HG02938 (cell line): ENCODE results near the gene COX7A2.
A peak's percentile ranks its signal among the peaks of the same experiment; 100 is the strongest.

ENCODE experiments used
- ATAC-seq: cut with Tn5 transposase; IDR thresholded peaks from one replicate; pipeline ENCODE4 v1.9.1; 2021; ENCODE audit warnings: mild to moderate bottlenecking, moderate library complexity; ENCODE audit not compliant: unreplicated experiment

The COX7A2 gene

DNA sequence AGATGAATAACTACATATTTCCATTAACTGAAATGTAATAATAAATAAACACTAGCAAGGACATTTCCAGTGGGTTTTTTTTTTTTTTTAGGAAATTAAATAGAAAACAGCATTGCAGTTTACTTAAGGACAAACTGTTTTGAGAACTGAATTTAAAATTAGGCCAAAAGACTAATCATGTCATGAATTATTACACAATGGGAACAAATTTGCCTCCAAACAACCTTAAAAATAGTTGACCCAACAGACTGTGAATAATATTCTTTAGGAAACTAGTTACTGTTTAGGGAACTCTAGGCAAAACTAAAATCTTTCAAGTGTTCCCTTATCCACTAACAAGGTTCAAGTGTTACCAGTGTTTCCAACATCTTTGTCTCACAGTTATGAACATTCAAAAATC, 21.3 kb downstream of the COX7A2 start:
- no peak for ATAC-seq

DNA sequence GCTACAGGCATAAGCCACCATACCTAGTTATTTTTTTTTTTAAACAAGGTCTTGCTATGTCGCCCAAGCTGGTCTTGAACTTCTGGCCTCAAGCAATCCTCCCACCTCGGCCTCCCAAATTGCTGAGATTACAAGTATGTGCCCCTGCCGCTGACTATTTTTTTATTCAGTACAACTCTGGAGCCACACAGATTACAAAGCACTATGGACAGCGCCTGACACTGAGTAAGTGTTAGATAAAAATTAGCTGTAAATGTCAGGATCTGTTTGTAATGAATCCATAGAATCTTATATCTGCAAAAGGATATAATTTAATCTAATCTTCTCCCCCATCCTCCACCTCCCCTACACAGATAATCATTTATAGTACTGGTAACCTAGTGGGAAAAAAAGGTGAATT, 22.5 kb downstream of the COX7A2 start:
- no peak for ATAC-seq

DNA sequence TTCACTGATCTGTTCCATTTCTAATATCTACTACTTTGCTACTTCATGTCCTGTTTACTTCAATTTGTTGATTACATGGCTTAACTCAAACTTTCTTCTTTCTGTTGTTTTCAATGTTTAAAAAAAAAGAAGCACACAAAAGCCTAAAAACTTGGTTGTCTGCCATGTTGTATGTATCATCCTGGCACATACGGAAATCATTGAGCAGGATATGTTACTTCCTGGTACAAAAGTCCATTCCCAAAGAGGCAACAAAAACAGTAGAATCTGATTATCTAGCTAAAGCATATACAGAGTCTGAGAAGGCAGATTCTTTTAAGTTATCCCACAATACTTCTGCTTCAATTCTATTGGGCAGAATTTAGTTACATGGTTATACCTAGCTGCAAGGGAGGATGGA, 23.2 kb downstream of the COX7A2 start:
- no peak for ATAC-seq

DNA sequence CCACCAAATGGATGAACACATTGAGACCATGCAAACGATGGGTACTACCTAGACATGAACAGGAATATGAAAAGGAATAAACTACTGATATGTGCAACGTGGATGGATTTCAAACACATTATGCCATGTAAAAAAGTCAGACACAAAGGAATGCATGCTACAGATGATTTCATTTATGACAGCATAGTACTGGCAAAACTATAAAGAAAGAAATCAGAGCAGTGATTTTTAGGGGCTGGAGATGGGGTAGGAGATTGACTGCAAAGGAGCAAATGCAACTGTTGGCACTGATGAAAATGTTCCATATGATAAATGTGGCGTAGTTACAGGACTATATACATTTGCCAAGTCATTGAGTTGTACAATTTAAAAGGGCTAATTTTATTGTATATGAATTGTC, 24.3 kb downstream of the COX7A2 start:
- ATAC-seq = no peak

DNA sequence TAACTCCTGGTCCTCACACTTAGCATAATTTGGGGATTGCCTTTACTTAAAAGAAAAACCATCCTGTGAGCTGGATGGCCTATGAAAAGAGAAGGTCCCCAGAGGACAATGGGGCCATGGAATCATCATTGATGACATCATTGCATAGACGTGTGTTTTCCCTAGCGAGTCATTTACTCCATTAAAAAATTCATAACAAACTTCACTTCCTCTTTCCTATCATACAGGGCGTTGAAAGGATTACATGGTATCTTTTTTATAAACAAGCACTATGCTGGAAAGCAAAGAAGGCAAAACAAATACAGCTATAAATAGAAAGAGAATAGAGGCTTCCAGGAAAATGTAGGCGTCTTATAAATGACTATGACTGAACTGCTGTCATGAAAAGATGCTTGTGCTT, 26.4 kb downstream of the COX7A2 start:
- ATAC-seq = no peak

DNA sequence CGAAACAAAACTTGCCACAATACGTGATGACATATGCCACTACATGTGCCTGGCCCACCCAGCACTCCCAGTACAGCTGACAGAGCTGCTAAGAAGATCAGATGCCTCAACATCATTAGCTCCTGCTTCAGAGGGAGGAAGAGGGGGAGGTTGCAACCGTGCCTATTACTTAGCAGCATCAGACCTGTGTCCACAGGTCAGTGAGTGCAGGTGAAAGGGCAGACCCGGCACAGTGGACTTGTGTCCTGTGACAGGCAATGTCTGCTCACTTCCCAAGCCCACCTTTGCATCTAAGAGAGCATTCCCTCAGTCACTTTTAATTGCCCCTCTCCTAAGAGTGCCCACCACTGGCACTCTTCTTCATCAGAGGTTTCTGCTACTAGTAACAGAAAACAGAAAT, 28.3 kb downstream of the COX7A2 start:
- ATAC-seq = no peak

DNA sequence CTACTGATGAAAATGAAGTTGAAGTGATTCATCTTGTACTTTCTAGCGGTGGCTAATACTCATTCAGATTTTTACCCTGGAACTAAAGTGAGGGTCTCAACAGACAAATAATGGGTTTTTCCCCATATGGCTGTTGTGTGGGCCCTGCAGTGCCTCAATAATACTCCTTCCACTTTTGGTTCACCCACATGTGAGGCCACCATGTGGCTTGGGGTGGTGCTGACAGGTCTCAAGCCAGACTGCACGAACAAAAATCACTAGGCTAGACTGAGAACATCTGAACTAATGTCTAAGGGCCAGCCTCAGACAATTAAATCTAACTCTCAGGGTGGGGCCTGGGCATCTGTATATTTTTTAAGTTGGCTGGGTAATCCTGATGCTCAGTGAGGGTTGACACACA, 29.9 kb downstream of the COX7A2 start:
- ATAC-seq = no peak

DNA sequence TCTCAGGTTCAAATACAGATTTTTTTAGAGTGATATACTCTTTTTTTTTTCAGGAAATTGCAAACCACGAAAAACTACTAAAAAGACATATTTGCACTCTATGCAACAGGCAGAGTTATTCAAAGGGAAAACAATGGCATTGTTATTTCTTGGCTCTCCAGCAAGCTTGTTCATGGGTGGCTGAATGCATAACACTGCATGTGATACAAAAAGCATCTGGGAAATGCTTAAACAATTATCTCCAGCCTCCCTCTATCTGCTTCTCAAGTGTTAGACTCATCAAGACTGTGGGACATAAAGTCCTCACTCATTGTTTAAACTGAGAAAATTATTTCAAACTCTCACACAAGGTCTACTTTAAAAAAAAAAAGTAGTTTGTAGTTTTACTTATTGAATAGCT, 30.5 kb downstream of the COX7A2 start:
- no peak for ATAC-seq

DNA sequence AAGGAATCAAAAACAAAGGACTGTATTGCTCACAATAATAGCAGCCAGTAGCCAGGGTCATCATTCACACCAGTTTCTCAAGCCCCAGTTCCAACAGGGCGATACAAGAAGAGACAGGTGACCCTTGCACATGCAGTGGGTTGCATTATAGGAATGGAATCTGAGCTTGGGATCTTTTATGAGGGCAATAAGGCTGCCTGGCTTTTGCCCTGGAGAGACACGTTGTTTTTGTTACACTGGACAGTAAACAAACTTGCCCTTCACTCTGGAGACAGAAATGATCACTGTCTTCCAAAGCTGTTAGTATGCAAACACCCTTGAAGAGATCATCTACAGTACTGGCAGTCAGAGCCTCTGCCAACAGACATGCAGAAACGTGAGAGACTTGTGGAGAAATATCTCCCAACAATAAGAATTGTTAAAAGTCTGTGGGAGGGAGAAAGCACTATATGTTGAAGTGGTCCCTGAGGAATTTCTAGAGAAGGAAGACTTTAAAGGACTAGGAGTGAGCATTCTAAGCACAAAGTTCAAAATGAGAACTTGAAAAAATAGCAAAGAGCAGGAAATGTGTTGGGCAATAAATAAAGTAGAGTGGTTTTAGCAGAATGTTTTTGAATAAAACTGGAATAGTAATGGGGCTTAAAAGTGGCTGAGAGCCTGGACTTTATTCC, 31.5 kb downstream of the COX7A2 start:
- ATAC-seq = no peak

DNA sequence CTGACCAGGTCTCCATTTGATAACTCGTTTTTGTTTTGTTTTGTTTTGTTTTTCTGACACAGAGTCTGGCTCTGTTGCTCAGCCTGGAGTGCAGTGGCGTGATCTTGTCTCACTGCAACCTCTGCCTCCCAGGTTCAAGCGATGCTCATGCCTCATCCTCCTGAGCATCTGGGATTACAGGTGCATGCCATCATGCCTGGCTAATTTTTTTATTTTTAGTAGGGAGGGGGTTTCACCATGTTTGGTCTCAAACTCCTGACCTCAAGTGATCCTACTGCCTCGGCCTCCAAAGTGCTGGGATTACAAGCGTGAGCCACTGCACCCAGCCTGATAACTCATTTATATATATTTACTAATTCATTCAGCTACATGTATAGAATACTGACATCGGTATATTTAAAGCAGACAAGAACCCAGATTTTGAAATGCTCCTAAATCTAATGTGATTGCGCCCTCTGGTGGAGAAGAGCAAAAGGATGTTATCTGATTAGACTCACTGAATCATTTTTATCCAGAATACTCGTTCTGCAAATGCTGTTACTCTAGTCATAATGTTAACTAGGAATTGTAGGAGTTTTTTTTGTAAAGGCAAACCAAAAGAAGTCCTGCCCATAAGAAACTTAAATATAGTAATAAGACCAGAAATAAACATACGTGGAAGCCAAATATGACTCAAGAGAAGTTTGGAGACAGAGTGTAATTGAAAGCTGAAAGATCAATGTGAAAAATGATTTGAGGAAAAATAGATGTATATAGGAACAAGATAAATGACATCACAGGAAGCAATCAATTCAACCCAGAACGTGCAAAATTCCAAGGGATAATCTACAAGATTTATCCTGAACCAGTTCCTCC, 32.5 kb downstream of the COX7A2 start:
- no peak for ATAC-seq

DNA sequence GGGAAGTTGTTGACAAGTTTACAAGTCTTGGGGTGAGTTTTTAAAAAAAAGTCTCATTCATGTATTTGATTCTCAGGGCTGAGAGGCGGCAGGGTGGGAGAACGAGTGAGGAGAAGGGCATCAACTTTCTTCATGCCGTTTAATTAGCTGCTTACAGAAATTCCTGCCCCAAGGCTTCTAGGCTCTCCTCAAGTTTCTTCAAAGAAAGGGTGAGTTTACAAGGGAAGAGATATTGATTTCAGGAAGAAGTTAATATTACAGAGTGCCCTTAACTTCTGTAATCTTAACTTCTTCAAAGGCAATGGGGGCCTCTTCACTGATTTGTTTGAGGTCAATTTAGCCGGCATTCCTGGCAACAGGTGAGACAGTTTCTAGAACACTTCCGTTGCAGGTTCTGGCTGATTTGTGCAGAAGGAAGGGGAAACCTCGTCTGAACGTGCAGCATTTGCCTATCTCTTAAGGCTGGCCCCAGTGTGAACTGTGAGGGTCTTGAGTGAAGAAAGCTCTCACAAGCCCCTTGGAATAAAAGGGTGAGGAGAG, 34.3 kb downstream of the COX7A2 start:
- ATAC-seq = no peak

DNA sequence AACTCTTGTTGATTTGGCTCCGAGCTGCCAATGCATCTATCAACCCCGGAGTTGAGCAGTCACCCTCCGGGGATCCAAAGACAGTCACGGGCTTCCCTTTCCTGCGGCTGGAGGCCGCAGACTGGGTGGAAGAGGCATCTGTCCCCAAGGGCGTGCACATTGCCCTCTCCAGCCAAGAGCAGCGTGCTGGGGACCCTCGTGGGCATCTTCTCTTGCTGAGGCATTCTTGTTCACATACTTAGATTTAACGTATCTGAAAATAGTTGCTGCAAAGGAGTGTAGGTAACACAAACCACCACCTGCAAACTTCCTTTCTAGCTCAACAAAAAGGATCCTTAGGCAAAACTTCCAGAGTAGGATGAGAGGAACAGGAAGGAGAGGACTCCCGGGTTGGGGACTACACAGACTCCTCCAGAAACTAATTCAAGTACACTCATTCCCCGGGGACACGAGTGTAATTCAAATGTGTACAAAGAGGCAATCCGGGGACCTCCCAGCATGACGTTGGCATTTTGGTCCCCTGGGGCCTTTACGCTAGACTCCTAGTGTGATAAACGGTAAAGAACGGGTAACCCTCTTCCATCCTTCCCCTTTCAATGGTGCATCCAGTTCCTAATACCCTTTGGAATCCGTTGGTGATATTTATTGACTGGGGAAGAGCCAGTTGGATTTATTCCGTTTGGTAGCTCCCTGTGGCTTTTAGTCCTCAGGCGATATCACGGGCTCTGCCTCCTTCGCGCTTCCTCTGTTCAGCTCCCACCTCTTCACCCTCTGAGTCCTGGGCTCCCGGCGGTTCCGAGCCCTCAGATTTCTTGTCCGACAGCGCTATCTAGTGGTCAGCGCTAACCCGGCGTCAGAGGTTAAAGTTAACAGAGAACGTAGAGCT, 35.1 kb downstream of the COX7A2 start:
- ATAC-seq = peak; percentile 69

DNA sequence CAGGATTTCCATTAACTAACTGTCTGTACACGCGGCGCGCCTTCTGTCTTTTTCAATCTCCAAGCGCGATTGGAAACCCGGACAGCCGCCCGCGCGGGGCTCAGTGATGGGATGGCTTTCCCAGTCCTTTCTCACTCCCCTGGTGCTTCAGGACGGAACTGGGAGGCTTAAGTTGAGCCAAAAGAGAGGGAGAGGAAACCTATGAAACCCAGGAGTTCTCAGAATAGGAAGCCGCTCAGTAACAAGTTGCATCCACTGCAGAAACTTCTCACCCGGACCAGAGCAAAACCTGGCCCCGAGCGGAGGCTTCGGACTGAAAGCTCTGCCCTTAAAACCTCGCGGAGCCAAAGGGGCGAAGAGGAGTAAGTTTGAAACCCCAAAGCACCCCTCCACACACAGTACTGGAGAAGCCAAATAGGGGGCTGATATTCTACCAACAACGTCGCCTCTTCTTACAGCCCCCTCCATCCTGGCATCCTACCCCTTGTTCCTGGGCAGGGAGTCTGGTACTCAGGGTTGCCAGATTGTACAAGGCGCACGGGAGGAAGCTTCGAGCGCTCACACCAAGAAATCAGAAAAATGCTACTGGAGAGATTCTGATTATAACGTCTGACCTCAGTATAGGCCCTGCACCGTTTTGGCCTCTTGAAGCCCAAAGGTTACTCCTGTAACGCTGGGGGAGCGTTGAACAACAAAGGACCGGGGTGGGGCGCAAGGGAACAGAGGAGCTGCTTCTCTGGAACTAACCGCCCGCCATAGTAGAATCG, 36.8 kb downstream of the COX7A2 start:
- ATAC-seq = no peak

DNA sequence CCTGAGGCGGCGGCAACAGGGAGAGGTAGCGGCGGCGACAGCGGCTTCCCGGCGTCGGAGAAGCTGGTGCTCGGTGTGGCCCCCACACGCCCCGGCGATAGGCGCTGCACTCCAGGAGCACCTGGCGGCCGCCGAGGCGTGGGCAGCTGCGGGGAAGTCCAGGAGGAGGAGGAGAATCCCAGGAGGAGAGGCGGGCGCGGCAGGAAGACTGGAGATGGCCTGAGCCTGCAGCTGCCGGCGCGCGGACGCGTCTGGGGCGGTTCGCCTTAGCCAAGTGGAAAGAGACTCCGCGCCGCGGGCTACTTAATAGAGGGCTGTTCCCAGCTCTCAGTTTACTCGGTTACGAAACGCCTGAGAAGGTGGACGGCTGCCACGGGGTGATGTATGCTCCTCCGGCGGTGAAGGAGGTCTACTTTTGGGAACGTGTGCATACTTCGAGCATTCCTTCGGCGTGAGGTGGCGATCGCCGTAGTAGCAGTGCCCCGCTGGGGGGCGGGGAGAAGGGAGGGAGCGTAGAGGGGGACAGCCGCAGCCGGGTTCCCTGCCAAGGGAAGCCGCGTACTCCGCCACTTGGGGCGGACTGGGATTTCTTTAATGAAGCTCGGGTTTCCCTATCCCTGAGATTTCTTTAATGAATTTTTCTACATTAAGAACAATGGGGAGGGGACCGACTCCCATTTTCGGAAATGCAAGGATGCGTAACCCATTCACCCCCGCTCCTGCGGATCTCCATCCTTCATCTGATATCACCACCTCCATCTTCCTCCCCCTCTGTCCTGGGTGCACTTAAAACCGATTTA, 37.6 kb downstream of the COX7A2 start, which contains the start of gene COL12A1:
Gene COL12A1, minus strand, starts transcription at position 278 of the 800 bp plus-strand sequence. CDS start 3,261 bp downstream, outside the sequence.
- ATAC-seq = no peak

DNA sequence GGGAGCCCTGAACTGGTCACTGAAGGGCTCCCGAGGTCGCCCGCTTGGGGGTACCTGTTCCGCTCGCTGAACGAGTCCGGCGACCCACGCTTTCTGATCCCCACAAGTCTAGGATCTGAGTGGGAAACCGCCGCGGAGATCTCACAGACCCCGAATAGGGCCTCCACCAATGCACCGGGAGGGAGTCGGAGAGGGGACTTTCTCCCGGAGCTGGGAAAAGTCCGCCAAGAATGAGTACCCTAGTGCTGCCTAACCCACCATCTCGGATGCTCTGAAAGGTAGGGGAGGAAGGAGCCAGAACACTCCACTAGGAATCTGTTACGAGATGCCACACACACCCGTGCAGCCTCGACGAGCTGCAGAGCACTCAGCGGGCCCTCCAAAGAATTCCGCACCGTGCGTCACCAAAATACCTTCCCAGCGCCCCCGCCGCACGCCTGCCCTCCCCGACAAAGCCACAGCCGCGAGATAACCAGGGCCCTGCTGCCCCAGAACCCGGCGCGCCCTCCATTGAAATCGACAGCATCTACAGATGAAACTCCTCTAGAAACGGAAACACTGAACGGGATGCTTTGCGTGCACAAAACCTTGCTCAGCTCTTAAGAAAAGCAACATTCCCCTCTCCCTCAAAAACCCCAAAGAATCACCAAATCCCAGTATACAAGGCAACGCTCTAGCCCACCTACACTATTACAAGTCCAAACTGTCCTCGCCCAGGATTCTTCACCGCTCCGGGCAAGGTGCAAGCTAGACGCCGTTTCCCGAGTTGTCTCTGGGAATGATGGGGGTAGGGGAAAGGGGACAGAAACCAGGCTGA, 38.4 kb downstream of the COX7A2 start:
- ATAC-seq = no peak

DNA sequence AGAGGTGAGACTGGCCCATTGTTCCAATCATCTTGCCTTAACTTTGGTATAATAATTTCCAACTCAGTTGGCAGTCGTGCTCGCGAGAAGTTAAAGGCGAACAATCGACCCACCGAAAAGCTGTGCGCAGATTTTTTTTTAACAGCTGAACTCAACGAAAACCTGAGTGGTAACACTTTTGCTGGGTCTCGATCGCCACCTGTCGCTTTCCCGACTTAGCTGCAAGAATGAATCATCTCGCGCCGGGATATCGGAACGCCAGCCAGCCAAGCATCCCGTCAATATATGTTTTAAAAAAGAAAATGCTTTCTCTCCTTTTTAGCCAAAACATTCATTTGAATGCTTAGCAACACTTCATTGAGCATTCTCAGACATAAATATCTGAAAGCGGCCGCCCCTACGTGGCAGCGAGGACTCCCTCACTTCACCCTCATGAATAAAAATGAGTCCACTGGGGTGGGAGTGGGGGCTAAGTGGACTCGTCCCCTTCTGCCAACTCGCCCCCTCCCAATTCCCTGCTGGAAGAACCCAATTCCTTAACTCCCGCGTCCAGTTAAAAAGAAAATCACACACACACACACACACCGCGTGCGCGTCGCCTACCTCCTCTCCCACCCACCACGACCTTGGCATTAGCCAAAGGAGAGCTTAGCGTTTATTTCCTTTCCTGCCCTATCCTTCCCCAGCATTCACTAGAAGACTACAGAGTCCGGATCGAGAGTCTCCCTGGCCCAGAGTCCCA, 39.2 kb downstream of the COX7A2 start:
- ATAC-seq = no peak

DNA sequence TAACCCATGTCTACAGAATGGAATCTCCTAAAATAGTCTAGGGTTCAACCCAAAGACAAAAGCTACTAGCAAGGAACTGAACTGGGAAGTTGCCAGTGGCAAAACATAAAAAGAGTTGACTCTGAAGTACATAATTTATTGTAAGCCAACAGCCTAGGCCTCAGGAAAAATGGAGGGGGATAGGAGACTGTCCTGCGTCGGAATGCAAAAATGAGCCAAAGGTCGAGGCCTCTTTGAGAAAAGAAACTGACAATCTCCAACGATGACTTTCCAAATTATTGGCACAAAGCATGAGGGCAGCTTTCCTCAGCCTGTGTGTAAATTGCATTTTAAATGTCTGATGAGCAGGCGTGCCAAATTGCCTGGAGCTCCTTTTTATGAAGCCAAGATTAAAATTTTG, 39.9 kb downstream of the COX7A2 start:
- ATAC-seq = no peak

DNA sequence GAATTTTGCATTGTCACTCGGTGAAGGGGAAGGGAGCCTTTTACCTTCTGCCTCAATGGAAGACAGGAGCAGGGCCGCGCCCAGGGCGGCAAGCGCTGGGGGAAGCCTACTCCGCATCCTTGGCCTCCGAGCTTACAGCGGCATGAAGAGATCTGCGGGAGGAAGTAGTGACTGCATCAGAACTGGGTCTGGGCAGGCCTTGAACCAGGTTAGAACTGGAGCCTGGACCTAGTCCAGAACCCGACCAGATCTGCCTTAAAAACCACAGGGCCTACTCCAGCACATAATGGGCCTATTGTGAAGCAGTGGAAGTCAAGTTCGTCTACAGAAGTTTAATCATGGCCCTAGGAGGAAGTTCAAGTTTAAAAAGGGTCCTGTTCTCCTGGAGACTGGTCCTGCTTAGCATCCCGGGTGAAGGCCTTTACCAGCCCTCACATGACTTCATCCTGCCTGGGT, 40.9 kb downstream of the COX7A2 start:
- no peak for ATAC-seq
